Neural cell (in vitro differentiated cells): ENCODE data around the gene ABCG2. TPM values are rescaled to one million over a fixed set of nuclear protein-coding genes. Genes with fewer than 3 reads are reported as not detected.

Experiments used
- H2AFZ ChIP-seq: fragments of 200-600, 300-800 bp; sonication (generic), shearing (Covaris generic); 2 replicates; pipeline ENCODE4 v1.6.0; 2014; ENCODE audit warnings: low read depth, mild to moderate bottlenecking, antibody characterized with exemption, low read length, moderate library complexity
- H3F3A ChIP-seq: fragments of 200-600 bp; shearing (Covaris generic); 2 replicates; pipeline ENCODE4 v1.6.1; 2016; ENCODE audit warnings: mild to moderate bottlenecking, moderate library complexity, mixed read lengths, antibody characterized with exemption, low read length; ENCODE audit not compliant: insufficient read depth, poor library complexity, severe bottlenecking
- H3K27ac ChIP-seq: fragments of 200-600, 300-800 bp; sonication (generic), shearing (Covaris generic); 2 replicates; pipeline ENCODE4 v1.5.1; 2014; ENCODE audit warnings: mild to moderate bottlenecking, low read length, moderate library complexity
- H3K27me3 ChIP-seq: fragments of 300-800, 200-600 bp; sonication (generic), shearing (Covaris generic); 2 replicates; pipeline ENCODE4 v1.6.0; 2014; ENCODE audit warnings: mild to moderate bottlenecking, low read depth, low read length, moderate library complexity; ENCODE audit not compliant: insufficient read depth
- H3K36me3 ChIP-seq: fragments of 300-800, 200-600 bp; sonication (generic), shearing (Covaris generic); 2 replicates; pipeline ENCODE4 v1.5.1; 2014; ENCODE audit warnings: mild to moderate bottlenecking, antibody characterized with exemption, low read length, moderate library complexity; ENCODE audit not compliant: insufficient read depth
- H3K4me2 ChIP-seq: fragments of 300-800, 200-600 bp; sonication (generic), shearing (Covaris generic); 2 replicates; pipeline ENCODE4 v1.6.0; 2014; ENCODE audit warnings: mild to moderate bottlenecking, low read length
- H3K4me3 ChIP-seq: fragments of 300-800, 200-600 bp; sonication (generic), shearing (Covaris generic); 2 replicates; pipeline ENCODE4 v1.5.1; 2014; ENCODE audit warnings: mild to moderate bottlenecking, low read length, moderate library complexity
- H3K79me2 ChIP-seq: fragments of 200-600 bp; shearing (Covaris generic); replicated peaks from 2 replicates; pipeline ENCODE4 v1.6.0; 2014; ENCODE audit warnings: mild to moderate bottlenecking, low read length, moderate library complexity; ENCODE audit not compliant: insufficient read depth
- H3K9ac ChIP-seq: fragments of 300-800, 200-600 bp; sonication (generic), shearing (Covaris generic); 2 replicates; pipeline ENCODE4 v1.6.1; 2016; ENCODE audit warnings: mild to moderate bottlenecking, low read length, mixed read lengths
- H3K9me2 ChIP-seq: fragments of 200-600 bp; shearing (Covaris generic); 2 replicates; pipeline ENCODE4 v1.6.1; 2016; ENCODE audit warnings: mild to moderate bottlenecking, low read length, mixed read lengths; ENCODE audit not compliant: insufficient read depth
- H3K9me3 ChIP-seq: fragments of 200-600, 300-800 bp; sonication (generic), shearing (Covaris generic); 2 replicates; pipeline ENCODE4 v1.6.1; 2016; ENCODE audit warnings: mild to moderate bottlenecking, mixed run types, low read length, moderate library complexity, mixed read lengths
- H4K20me1 ChIP-seq: fragments of 200-600 bp; shearing (Covaris generic); 2 replicates; pipeline ENCODE4 v1.6.1; 2016; ENCODE audit warnings: mild to moderate bottlenecking, mixed run types; ENCODE audit not compliant: insufficient read depth
- EP300 ChIP-seq: fragments of 450-650 bp; conservative IDR thresholded peaks from 2 replicates; pipeline ENCODE4 v1.6.1; 2014; ENCODE audit warnings: antibody characterized with exemption, mild to moderate bottlenecking, moderate library complexity; ENCODE audit not compliant: poor library complexity, severe bottlenecking
- EZH2 ChIP-seq: fragments of 200-600, 300-800 bp; shearing (Covaris generic), sonication (generic); IDR thresholded peaks from 2 replicates; pipeline ENCODE4 v1.6.1; 2014; ENCODE audit warnings: antibody characterized with exemption, low read length, borderline replicate concordance, mild to moderate bottlenecking; ENCODE audit not compliant: insufficient read depth, poor library complexity, severe bottlenecking
- MXI1 ChIP-seq: fragments of 450-650 bp; conservative IDR thresholded peaks from 2 replicates; pipeline ENCODE4 v1.6.1; 2014; ENCODE audit warnings: antibody characterized with exemption, mild to moderate bottlenecking; ENCODE audit not compliant: poor library complexity, severe bottlenecking
- POLR2AphosphoS5 ChIP-seq: IDR thresholded peaks from 2 replicates; pipeline ENCODE4 v1.6.1; 2012
- RAD21 ChIP-seq: fragments of 450-650 bp; conservative IDR thresholded peaks from 2 replicates; pipeline ENCODE4 v1.6.1; 2014; ENCODE audit warnings: antibody characterized with exemption, mild to moderate bottlenecking, moderate library complexity
- REST ChIP-seq: IDR thresholded peaks from 2 replicates; pipeline ENCODE4 v1.6.1; 2012; ENCODE audit warnings: borderline replicate concordance
- SMC3 ChIP-seq: fragments of 450-650 bp; conservative IDR thresholded peaks from 2 replicates; pipeline ENCODE4 v1.6.1; 2014; ENCODE audit warnings: antibody characterized with exemption, mild to moderate bottlenecking, moderate library complexity; ENCODE audit not compliant: poor library complexity
- TAF1 ChIP-seq: IDR thresholded peaks from 2 replicates; pipeline ENCODE4 v1.6.1; 2012; ENCODE audit warnings: low read depth
- polyA plus RNA-seq: library from polyadenylated mRNA; depleted of rRNA; stranded (reverse); fragments of >200 nt; gene quantifications from 2 replicates; pipeline ENCODE4 v1.2.3, GENCODE V29; 2014
- TF ChIP-seq, protein P1 (sequence below): fragments of 450-650 bp; IDR thresholded peaks from 2 replicates; pipeline ENCODE4 v1.5.1; 2014; ENCODE audit warnings: antibody characterized with exemption, mild to moderate bottlenecking, moderate library complexity; ENCODE audit not compliant: poor library complexity, severe bottlenecking

The ABCG2 gene
- polyA plus RNA-seq, 1 donor from 2014 or later = not detected

- no peaks in the 10 kb centered on the region for H3K27me3 ChIP-seq
- H2AFZ ChIP-seq = no peak overlapping the region
- H4K20me1 ChIP-seq = no peaks in the 10 kb centered on the region
- H3K9me3 ChIP-seq = no peaks in the 10 kb centered on the region
- no peak overlapping the region for H3K27ac ChIP-seq
- no peak overlapping the region for H3K9ac ChIP-seq
- no peak overlapping the region for H3K4me3 ChIP-seq
- TF ChIP-seq REST = no peak
- no peak for TF ChIP-seq EP300
- TF ChIP-seq, protein P1, sequence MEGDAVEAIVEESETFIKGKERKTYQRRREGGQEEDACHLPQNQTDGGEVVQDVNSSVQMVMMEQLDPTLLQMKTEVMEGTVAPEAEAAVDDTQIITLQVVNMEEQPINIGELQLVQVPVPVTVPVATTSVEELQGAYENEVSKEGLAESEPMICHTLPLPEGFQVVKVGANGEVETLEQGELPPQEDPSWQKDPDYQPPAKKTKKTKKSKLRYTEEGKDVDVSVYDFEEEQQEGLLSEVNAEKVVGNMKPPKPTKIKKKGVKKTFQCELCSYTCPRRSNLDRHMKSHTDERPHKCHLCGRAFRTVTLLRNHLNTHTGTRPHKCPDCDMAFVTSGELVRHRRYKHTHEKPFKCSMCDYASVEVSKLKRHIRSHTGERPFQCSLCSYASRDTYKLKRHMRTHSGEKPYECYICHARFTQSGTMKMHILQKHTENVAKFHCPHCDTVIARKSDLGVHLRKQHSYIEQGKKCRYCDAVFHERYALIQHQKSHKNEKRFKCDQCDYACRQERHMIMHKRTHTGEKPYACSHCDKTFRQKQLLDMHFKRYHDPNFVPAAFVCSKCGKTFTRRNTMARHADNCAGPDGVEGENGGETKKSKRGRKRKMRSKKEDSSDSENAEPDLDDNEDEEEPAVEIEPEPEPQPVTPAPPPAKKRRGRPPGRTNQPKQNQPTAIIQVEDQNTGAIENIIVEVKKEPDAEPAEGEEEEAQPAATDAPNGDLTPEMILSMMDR = no peak
- TF ChIP-seq SMC3 = no peak
- no peak for TF ChIP-seq RAD21
- TF ChIP-seq MXI1 = no peak
- no peak for TF ChIP-seq TAF1
- no peak for TF ChIP-seq POLR2AphosphoS5
- no peak for TF ChIP-seq EZH2
- H3K79me2 ChIP-seq = no peaks in the 10 kb centered on the region
- H3K9me2 ChIP-seq = no peaks in the 10 kb centered on the region
- H3K36me3 ChIP-seq = no peaks in the 10 kb centered on the region
- no peaks in the 10 kb centered on the region for H3F3A ChIP-seq
- no peak overlapping the region for H3K4me2 ChIP-seq
These were observed 59.3 kb downstream of the ABCG2 start for GRCh38 chr4:88098993-88099752.

DNA sequence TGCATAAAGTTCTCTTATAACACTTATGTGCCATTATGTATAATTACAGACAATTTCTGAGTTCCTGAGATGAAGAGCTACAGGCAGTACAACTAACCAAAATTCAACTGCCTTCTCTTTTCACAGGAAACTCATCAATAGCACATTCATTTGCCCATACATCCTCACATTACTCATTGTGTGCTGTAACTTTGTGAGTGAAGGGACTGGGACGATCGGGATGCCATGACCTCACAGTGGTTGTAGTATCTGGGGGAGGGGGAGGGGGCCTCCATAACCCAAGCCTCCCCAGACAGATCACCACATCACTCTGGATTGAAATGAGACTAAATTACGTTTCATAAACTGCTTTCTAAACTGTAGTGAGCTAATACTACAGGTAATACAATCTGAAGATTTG lies 60.7 kb downstream of the ABCG2 start:
- no peak overlapping the region for H3K27ac ChIP-seq
- H3K4me3 ChIP-seq = no peak overlapping the region
- H3K79me2 ChIP-seq = no peaks in the 10 kb centered on the region
- no peaks in the 10 kb centered on the region for H3K36me3 ChIP-seq
- no peaks in the 10 kb centered on the region for H3K9me3 ChIP-seq
- no peak overlapping the region for H2AFZ ChIP-seq
- no peaks in the 10 kb centered on the region for H4K20me1 ChIP-seq
- no peaks in the 10 kb centered on the region for H3K27me3 ChIP-seq
- TF ChIP-seq POLR2AphosphoS5 (no peak), TAF1 (no peak), EP300 (no peak), EZH2 (no peak), REST (no peak)
- TF ChIP-seq, protein P1 = no peak
- no peak overlapping the region for H3K9ac ChIP-seq
- H3F3A ChIP-seq = no peaks in the 10 kb centered on the region
- H3K9me2 ChIP-seq = no peaks in the 10 kb centered on the region
- H3K4me2 ChIP-seq = no peak overlapping the region
